ENCODE results near the gene RCAN1.

- TF ChIP-seq FOXP2 (optimal IDR thresholded peaks at IDR 0.05; ENCODE audit: borderline replicate concordance, extremely low read depth, extremely low read length, insufficient read depth) (no peak), POLR2AphosphoS5 (IDR thresholded peaks at IDR 0.05; ENCODE audit: low read depth, low read length) (no peak), REST (IDR thresholded peaks at IDR 0.05; ENCODE audit: insufficient read depth in 1 of 2, low read depth in 2 of 2, low read length in 2 of 2) (no peak), TAF1 (IDR thresholded peaks at IDR 0.05; ENCODE audit: borderline replicate concordance, insufficient read depth, low read length) (no peak), SIN3A (IDR thresholded peaks at IDR 0.05; ENCODE audit: borderline replicate concordance, insufficient read depth, low read length) (no peak)
Observed at GRCh38 chr21:34594566-34595234, 20.2 kb downstream of the RCAN1 start.
